Measurements from ENCODE around the gene ITGA6. TPM values are rescaled to one million over a fixed set of nuclear protein-coding genes. Genes with fewer than 3 reads are reported as not detected.

The ITGA6 gene
- total RNA-seq, 2 experiments from 2014 or later: 5.2 to 5.7 TPM

DNA sequence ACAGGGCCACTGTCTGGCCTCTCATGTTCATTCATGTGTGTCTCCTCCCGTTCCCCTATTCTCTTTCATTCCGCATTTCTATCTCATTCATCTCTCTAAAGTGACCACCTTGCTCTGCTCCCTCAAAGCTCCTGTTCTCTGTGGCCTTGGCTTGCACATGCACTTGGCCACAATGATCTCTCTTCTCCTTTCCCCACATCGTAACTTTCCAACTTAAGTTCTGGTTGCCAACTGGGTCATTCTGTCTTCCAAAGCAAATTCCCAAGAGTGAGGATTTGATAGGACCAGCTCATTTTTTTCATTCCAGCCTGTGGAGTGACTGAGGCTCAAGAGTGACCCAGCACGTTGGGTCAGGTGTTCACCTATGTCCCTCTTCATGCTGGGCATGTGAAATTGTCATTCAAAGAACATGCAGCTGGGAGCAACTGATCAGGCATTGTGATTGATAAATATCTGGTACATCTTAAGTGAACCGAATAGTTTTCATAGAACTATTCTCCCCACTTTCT, 14.3 kb upstream of the ITGA6 start:
- ChIA-PET POLR2A (no interaction called here), CTCF (no interaction called here)

DNA sequence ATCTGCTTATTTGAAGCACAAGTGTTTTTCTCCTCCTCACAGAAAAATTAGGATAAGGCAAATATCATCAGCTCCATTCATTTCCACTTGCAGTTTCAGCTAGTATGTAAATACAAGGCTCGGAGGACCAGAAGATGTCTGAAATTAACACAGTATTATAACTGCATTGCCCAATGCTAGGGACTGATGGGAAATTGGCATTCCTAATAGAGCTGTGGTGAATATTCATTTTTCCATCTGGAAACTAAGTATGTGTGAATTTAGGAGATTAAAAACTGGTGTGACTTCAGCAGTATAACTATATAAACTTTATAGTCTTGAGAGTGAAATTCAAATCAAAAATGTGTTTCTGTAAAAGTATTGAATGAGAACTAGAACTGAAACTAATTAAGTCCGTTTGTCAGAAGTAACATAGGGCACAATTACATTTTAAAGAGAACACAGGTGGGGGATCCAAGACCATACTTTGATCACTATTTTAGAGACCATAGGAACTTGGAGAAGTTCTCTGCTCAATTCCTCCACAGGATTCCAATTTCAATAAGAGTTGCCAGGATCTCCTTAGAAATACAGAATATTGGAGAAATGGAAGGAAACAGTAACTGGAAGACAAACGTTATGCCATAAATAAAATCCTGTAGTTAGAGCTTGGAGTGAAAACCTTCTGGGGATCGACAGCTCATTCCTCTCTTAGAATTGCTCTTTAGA, 12.1 kb upstream of the ITGA6 start:
- POLR2A ChIA-PET: no interaction called here
- CTCF ChIA-PET: no interaction called here

DNA sequence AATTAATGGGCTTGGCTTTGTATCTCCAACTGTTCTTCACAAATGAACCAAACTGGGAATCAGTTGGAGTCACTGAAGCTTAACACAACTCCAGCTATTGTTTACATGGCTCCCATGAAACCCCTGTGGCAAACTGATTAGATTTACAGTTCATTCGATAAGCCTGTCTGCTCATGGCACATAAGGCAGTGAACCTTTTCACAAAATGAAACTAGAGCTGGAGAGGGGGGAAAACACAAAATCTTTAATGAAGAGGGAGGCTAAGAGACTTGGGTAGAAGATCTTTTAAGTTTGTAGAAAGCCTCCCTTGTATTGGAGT, 11.6 kb upstream of the ITGA6 start:
- POLR2A ChIA-PET: no interaction called here
- CTCF ChIA-PET: no interaction called here

DNA sequence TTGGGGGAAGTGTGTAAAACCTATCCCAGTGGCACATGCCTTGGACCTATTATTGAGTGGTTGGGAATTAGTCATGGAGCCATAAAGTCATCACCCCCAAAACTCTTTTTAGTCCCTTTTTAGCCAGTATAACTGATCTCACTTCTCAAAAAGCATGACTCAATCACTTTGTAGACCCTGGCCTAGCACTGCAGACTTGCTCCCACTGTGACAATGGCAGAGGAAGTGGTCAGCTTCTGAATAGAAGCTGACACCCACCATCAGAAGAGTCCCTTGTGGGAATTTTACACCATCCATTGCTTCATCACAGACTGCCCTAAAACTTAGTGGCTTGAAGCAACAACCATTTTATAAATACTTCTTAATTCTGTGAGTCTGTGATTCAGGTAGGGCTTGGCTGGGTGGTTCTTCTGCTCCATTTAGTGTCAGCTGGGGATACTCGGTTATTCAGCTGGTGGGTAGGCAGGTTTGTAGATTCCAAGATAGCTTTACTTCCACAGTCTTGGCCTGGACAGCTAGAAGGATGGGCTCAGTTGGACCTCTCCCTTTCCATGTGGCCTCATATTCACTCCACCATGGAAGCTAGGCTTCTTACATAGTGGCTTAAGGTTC, 10.8 kb upstream of the ITGA6 start:
- CTCF ChIA-PET: no interaction called here
- POLR2A ChIA-PET: no interaction called here

DNA sequence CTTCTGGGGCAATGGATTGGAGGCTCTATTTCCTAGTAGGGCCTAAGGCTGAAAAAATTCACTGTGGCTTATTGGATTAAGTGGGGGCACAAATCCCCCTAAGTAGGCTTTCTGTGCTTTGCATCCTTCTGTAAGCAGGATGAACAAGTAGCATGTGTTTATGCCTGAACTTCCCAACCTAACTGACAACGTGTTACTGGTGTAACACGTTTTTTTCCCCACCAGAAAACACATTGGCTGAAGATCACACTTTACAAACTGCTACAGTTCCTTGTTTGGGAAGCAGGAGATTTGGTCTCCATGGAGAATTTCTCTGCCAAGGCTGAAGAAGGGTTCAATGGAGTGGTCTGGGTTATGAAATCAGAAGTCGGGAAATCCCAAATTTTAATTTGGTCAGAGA, 7.2 kb upstream of the ITGA6 start:
- ChIA-PET CTCF (no interaction called here), POLR2A (no interaction called here)

DNA sequence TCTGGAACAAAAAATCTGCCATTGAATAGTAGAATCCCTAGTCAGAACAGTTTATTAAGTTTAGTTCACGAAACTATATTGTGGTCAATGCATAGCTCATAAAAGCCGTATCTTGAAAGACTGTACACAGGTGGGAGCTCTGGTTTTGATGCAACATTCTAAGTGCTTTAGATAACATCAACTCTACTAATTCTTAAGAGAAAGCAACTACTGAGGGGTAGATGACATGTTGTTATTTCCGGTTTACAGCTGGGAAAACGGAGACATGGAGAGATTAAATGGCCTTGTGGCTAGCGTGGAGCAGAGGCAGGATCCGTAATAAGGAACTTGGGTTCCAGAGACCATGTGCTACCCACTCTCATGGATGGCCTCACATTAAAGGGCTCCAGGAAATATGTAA, 4.2 kb upstream of the ITGA6 start:
- POLR2A ChIA-PET: no interaction called here
- CTCF ChIA-PET: interaction anchor here (2.1 kb wide), 1 partner anchor 38 kb away, joined by 10 read pairs; no protein-coding TSS in a partner anchor

DNA sequence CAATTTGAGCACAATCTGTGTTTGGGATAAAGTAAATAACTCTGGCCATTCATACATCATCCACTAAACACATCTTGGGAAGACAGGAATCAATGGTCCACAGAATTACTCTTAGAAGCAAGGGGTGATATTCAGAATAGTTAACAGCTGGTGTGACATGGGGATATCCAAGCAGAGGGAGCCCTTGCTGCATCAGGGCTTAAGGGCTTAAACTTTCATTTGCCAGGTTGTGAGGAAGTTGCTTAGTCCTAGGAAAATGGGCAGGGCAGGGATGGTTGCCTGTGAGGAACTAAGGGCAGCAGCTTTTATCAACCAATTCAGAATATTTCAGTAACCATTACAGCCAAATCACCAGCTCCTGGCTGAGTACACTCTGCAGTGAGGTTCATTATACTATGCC, 2.0 kb upstream of the ITGA6 start:
- CTCF ChIA-PET: interaction anchor here (1.6 to 1.7 kb wide), 3 partner anchors 13 to 252 kb away, joined by 3 to 8 read pairs (median 3); no protein-coding TSS in a partner anchor
- POLR2A ChIA-PET: no interaction called here

DNA sequence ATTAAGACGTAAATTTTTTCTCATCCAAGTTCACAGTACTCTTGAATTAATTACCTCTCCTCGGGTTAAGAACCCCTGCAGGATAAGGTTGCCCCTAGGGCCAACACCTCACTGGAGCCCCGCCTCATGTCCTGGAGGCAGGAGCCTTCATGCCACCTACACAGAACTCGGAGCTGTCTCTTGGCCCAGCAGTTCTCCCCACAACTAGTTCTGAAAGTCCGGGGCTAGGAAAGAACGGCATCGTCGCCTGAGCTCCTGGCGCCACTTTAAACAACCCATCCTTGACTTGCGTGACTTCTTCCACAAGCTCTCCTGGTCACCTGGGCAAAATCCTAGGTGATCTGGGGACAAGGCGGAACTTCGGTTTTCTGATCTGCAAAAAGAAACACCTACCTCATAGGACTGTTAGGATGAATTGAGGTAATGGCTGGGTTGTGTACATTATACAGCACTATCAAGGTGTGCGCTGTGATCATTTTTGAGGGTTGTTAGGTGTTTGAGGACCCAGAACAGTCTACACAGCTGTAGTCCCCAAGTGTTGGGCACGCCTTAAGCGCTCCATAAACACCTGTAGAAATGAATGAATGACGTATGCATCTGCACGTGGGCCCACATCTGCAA, 641 bp upstream of the ITGA6 start:
- CTCF ChIA-PET: interaction anchor here (0.8 to 4.3 kb wide), 7 partner anchors 10 to 562 kb away, joined by 3 to 38 read pairs (median 4); no protein-coding TSS in a partner anchor

DNA sequence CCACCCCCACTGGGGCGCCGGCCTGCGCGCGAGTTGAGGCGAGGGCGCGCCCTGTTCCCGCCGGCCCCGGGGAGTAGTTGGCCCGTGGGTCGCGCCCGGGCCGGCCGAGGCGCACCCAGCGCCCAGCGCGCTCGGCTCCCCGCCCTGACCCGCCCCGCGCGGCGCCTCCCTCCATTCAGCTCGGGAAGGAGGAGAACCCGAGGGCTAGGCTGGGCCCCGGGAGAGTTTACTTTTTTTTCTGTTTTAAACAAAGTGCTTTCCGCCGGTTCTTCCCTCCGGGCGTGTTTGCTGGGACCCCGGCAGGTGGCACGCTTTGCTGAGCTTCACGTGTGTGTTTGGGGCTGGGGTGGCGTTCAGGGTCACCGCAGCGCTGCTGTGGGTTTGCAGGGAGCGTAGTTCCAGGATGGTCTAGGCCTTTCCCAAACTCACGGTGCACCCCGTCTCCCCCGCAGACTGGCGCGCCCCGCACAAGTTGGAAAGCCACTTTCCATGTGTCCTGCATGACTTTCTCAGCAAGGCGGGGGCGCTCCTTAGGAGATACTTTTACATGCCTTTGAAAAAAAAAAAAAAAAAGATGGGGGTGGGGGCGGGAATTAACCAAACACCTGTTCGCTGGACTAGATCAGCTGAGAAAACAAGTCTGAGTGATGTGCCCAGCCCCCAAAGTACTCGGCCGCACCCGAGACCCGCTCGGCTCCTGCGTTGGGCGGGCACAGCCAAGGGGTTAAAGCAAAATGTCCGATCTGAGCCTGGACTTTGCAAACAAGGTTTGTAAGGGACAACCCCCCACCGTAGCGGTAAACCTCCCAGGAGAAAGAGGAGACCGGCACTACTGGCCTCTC, 825 bp downstream of the ITGA6 start:
- ChIA-PET POLR2A (interaction anchor here (0.6 to 2.1 kb wide), 3 partner anchors 8 to 30 kb away, joined by 3 to 11 read pairs (median 4); no protein-coding TSS in a partner anchor), CTCF (interaction anchor here (0.7 to 4.3 kb wide), 9 partner anchors 13 to 564 kb away, joined by 3 to 38 read pairs (median 4); no protein-coding TSS in a partner anchor)

More for the DNA sequence above, 641 bp upstream of the ITGA6 start:
- POLR2A ChIA-PET: interaction anchor here (1.0 to 2.1 kb wide), 4 partner anchors 9 to 35 kb away, joined by 3 to 11 read pairs (median 5); no protein-coding TSS in a partner anchor

DNA sequence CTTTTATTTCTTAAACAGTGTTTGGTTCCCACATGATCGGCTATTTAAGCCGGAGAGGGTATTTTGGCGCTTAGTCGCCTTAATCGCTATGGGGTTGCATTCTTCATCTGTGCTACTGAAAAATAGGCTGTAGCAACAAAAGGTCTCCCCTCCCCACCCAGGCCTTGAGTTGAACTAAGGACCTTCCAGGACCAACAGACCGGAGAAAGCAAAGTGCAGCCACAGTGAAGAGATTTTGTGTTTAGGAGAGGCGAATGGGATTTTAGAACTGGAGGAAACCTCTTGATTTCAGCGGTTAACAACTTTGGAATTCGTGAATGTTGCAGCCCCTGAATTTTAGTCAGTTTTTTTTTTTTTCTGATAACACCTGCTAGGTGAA, 1.4 kb downstream of the ITGA6 start:
- ChIA-PET POLR2A (interaction anchor here (0.6 kb wide), 1 partner anchor 30 kb away, joined by 4 read pairs; no protein-coding TSS in a partner anchor), CTCF (interaction anchor here (0.7 to 4.3 kb wide), 6 partner anchors 10 to 526 kb away, joined by 3 to 38 read pairs (median 4); no protein-coding TSS in a partner anchor)

DNA sequence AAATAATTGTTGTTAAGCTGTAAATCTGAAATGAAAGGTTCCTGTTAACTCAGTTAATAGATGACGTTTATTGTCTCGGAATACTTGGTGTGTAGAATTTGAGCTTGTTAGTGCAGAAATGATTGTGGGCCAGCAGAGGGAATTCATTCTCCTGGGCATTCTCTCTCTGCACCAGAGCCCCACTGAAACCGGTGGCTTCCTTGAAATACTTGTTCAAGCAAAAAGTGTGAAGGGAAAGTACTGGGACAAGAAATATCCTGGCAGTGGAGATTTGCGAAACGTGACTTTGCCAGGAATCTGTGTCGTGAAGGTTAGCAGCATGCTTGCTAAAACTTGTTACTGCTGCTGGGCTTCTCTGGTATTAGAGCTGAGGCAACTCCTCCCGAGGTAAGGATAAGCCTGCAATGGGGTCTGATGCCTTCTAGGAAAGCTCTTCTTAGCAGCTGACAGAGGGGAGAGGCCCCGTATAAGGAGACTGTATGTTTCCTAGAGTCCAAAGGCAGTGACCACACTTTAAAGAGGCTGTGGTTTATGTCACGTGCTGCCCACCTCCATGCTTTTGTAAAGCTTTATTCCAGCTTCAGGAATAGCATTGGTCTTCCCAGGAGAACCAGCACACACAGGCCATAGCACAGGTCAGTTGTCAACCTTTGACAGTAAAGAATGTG, 2.0 kb downstream of the ITGA6 start:
- ChIA-PET CTCF (interaction anchor here (0.8 to 4.3 kb wide), 5 partner anchors 9 to 37 kb away, joined by 3 to 38 read pairs (median 5); no protein-coding TSS in a partner anchor), POLR2A (no interaction called here)

DNA sequence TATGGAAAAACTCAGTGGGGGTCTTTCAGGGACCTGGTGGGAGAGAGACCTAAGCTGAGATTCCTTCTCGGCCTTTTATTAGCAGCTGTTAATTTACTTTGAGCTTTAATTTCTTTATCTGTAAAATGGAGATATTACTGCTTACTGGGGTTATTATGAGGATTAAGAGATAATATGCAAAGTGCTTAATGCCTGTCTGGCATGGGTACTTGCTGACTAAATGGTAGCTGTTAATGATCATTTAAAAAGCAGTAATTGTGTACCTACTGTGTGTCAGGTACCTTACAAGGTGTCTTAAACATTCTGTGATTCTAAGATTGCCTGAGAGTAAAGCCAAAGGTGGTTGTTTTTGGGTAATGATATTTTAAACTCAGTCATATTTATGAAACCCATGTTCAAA, 2.6 kb downstream of the ITGA6 start:
- ChIA-PET CTCF (interaction anchor here (1.1 to 4.3 kb wide), 4 partner anchors 9 to 37 kb away, joined by 4 to 38 read pairs (median 5); no protein-coding TSS in a partner anchor), POLR2A (no interaction called here)

DNA sequence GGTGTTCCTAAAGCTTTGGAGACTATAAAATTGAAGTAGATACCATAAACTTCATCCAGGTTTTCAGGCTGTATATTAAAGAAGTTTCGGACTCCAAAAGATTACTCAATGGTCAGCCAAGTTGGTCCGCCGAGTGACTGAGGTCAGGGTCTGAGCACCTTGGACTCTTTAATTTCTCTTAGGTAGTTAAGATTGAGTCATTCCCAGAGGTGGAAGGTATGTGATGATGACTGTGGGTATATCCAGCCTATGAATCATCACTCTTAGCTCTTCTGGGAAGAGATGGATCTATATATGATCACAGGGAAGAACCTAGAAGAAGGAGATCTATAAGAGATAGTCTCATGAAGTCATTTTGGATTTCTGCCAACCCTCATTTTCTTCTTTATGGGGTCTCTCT, 3.3 kb downstream of the ITGA6 start:
- ChIA-PET CTCF (interaction anchor here (1.1 to 4.3 kb wide), 2 partner anchors 9 to 31 kb away, joined by 3 to 38 read pairs; no protein-coding TSS in a partner anchor), POLR2A (no interaction called here)

DNA sequence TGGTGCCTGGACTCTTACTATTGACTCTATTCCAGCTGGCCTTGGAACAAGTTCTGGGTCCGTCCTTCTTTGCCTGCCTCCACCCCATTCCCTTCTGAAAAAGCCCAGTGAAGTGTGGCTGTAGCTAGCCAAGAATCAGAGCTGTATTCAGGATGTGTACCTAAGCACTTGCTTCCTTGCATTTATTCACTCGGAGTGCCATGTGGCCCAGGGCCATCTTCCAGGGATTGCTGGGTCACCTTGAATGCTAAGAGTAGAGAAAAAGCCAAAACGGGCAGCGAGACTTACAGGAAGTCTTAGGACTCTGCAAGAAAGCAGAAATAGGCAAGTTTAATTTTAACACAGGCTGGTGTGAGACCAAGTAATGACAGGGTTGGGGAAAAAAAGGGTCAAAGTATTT, 4.1 kb downstream of the ITGA6 start:
- CTCF ChIA-PET: interaction anchor here (0.9 to 1.1 kb wide), 2 partner anchors 8 to 30 kb away, joined by 3 to 4 read pairs; no protein-coding TSS in a partner anchor
- POLR2A ChIA-PET: no interaction called here

DNA sequence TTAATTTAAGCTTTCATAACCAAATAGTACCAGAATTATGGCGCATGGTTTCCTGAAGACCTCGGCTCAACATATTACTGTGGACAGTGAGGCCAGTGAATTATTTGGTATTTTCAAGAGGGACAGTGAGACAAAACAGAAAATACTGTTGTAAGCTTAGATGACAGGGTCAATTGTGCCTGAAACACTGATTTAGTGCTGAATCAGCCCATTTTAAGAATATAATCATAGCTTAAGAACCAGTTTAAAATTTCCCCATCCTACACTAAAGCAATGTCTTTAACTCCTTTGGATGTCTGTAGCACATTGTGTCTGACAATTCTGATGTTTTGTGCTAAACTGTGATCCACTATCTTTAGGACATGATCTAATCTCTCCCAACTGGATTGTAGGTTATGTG, 4.6 kb downstream of the ITGA6 start:
- ChIA-PET POLR2A (interaction anchor here (0.6 kb wide), 1 partner anchor 62 kb away, joined by 3 read pairs; no protein-coding TSS in a partner anchor), CTCF (interaction anchor here (0.9 to 1.7 kb wide), 2 partner anchors 29 to 30 kb away, joined by 4 to 8 read pairs; no protein-coding TSS in a partner anchor)

DNA sequence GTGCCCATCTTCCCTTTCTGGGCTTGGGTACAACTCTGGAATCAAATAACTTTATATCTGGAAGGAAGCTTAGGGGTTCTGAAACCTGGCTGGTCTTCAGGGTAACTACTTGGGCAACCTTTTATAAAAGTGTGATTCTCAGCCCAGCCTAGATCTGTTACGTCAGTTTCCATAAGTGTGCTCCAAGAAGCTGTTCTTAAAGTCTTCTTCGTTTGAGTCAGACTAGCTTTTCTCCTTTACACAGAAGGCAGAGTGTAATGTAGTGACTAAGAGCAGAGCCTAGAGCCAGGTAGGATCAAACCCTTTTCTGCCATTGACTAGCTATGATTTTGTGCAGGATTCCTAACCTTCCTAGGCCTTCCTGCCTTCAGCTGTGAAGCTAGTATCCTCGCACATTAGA, 5.8 kb downstream of the ITGA6 start:
- ChIA-PET POLR2A (no interaction called here), CTCF (interaction anchor here (1.7 kb wide), 1 partner anchor 28 kb away, joined by 8 read pairs; no protein-coding TSS in a partner anchor)

DNA sequence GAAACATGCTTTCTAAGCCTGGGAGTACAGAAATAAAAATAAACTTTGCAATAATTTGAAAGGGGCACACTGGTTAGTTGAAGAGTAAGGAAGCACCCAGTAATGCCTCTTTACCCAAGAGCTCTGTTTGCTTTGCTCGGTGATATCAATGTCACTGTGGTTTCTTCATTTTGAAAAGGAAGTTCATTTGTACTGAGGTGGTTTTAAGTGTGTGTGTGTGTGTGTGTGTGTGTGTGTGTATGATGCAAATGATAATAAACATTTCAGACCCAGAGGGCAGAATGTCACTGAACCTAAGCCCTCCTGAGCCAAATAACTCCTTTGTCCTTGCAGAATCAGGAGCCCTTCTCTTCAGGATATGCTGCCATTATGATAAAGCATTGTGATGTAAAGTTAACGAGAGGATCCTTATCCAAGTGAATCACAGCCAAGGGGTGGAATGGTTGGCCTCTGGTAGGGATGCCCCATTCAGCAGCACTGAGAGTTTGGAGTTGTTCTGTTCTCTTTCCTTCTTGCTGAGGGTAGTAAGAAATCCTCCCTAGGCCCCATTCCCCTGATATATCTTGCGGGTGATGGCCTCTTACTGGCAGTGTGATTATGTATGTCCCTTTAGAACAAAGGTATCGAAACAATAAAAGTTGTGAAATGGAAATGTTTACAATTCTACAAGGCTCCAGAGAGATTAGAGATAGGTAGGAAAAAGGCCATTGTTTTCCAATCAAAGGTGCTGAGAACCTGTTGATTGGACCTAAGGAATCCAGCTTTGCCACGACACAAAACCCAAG, 7.6 kb downstream of the ITGA6 start:
- CTCF ChIA-PET: interaction anchor here (1.0 kb wide), 1 partner anchor 27 kb away, joined by 4 read pairs; no protein-coding TSS in a partner anchor
- POLR2A ChIA-PET: interaction anchor here (0.7 kb wide), 2 partner anchors 174 to 181 kb away, joined by 3 to 4 read pairs; no protein-coding TSS in a partner anchor

DNA sequence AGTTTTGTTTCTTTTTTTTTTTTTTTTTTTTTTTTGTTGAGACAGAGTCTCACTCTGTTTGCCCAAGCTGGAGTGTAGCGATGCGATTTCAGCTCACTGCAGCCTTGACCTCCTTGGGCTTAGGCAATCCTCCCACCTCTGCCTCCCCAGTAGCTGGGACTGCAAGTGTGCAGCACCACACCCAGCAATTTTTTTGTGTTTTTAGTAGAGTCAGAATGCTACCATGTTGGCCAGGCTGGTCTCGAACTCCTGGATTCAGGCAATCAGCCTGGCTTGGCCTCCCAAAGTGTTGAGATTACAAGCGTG, 8.2 kb downstream of the ITGA6 start:
- POLR2A ChIA-PET: interaction anchor here (1.3 kb wide), 1 partner anchor 8 kb away, joined by 3 read pairs; the partner anchor contains the start of gene ITGA6
- CTCF ChIA-PET: interaction anchor here (1.0 kb wide), 1 partner anchor 27 kb away, joined by 4 read pairs; no protein-coding TSS in a partner anchor

All from activated CD8-positive, alpha-beta memory T cell treated with anti-CD3 and anti-CD28 coated beads for 36 hours (primary cell).